SK-N-SH treated with all-trans-retinoic acid at 6 μM for 48 hours (cell line): Measurements from ENCODE around the gene ITFG2.

Source experiments
- ATAC-seq: fragments of 200-7000 bp; cut with Tn5 transposase; 3 replicates; pipeline ENCODE4 v1.9.1; 2020; ENCODE audit warnings: mild to moderate bottlenecking, moderate library complexity
- ARNTL ChIP-seq: fragments of 450-650 bp; formaldehyde crosslinking; IDR thresholded peaks from 2 replicates; pipeline ENCODE4 v1.5.0; 2020; ENCODE audit warnings: low read depth, mild to moderate bottlenecking, moderate library complexity, borderline replicate concordance
- BACH2 ChIP-seq: fragments of 250-450 bp; sonication (Bioruptor Pico); IDR thresholded peaks from 2 replicates; pipeline ENCODE4 v1.9.0; 2021; ENCODE audit warnings: mild to moderate bottlenecking, borderline replicate concordance
- CREB5 ChIP-seq: fragments of 250-450 bp; sonication (Bioruptor Pico); IDR thresholded peaks from 2 replicates; pipeline ENCODE4 v1.5.1; 2020; ENCODE audit warnings: low read depth, mild to moderate bottlenecking, moderate library complexity
- CSDC2 ChIP-seq: fragments of 250-450 bp; sonication (Bioruptor Pico); IDR thresholded peaks from 2 replicates; pipeline ENCODE4 v1.5.0; 2020; ENCODE audit warnings: mild to moderate bottlenecking, moderate library complexity
- CSRNP3 ChIP-seq: fragments of 250-450 bp; sonication (Bioruptor Pico); IDR thresholded peaks from 2 replicates; pipeline ENCODE4 v1.5.1; 2021; ENCODE audit warnings: mild to moderate bottlenecking, moderate library complexity
- ESRRG ChIP-seq: fragments of 250-450 bp; sonication (Bioruptor Pico); IDR thresholded peaks from 2 replicates; pipeline ENCODE4 v1.6.1; 2021; ENCODE audit warnings: mild to moderate bottlenecking
- GLIS3 ChIP-seq: fragments of 250-450 bp; sonication (Bioruptor Pico); IDR thresholded peaks from 2 replicates; pipeline ENCODE4 v1.5.0; 2020; ENCODE audit warnings: mild to moderate bottlenecking, moderate library complexity
- ISL1 ChIP-seq: fragments of 250-450 bp; sonication (Bioruptor Pico); IDR thresholded peaks from 2 replicates; pipeline ENCODE4 v2.1.2; 2022; ENCODE audit warnings: mild to moderate bottlenecking, moderate library complexity
- OSR1 ChIP-seq: fragments of 250-450 bp; sonication (Bioruptor Pico); IDR thresholded peaks from 2 replicates; pipeline ENCODE4 v1.8.0; 2022; ENCODE audit warnings: moderate library complexity, mild to moderate bottlenecking, inconsistent platforms
- PATZ1 ChIP-seq: fragments of 250-450 bp; sonication (Bioruptor Pico); IDR thresholded peaks from 2 replicates; pipeline ENCODE4 v1.8.0; 2020; ENCODE audit warnings: mild to moderate bottlenecking, moderate library complexity, borderline replicate concordance
- PPARA ChIP-seq: fragments of 250-450 bp; sonication (Bioruptor Pico); IDR thresholded peaks from 2 replicates; pipeline ENCODE4 v1.5.0; 2020; ENCODE audit warnings: mild to moderate bottlenecking, borderline replicate concordance
- RARB ChIP-seq: fragments of 250-450 bp; sonication (Bioruptor Pico); IDR thresholded peaks from 2 replicates; pipeline ENCODE4 v1.8.0; 2021; ENCODE audit warnings: mild to moderate bottlenecking, moderate library complexity
- SNAI2 ChIP-seq: fragments of 250-450 bp; sonication (Bioruptor Pico); IDR thresholded peaks from 2 replicates; pipeline ENCODE4 v1.5.0; 2020; ENCODE audit warnings: mild to moderate bottlenecking, moderate library complexity
- TCF4 ChIP-seq: fragments of 250-450 bp; sonication (Bioruptor Pico); IDR thresholded peaks from 2 replicates; pipeline ENCODE4 v1.8.0; 2021; ENCODE audit warnings: mild to moderate bottlenecking, moderate library complexity, borderline replicate concordance
- TOX ChIP-seq: fragments of 250-450 bp; sonication (Bioruptor Pico); IDR thresholded peaks from 2 replicates; pipeline ENCODE4 v1.8.0; 2021; ENCODE audit warnings: mild to moderate bottlenecking, moderate library complexity, borderline replicate concordance
- ZC3H10 ChIP-seq: fragments of 250-450 bp; sonication (Bioruptor Pico); IDR thresholded peaks from 2 replicates; pipeline ENCODE4 v1.5.1; 2021; ENCODE audit warnings: mild to moderate bottlenecking, moderate library complexity
- ZFP3 ChIP-seq: fragments of 250-450 bp; sonication (Bioruptor Pico); IDR thresholded peaks from 2 replicates; pipeline ENCODE4 v1.5.0; 2020; ENCODE audit warnings: mild to moderate bottlenecking, moderate library complexity
- ZFP30 ChIP-seq: fragments of 450-650 bp; formaldehyde crosslinking; IDR thresholded peaks from 2 replicates; pipeline ENCODE4 v1.5.0; 2022; ENCODE audit warnings: mild to moderate bottlenecking, moderate library complexity
- ZNF565 ChIP-seq: fragments of 450-650 bp; formaldehyde crosslinking; conservative IDR thresholded peaks from 2 replicates; pipeline ENCODE4 v1.5.0; 2020; ENCODE audit warnings: low read depth, mild to moderate bottlenecking, moderate library complexity
- ZNF70 ChIP-seq: fragments of 450-650 bp; formaldehyde crosslinking; IDR thresholded peaks from 2 replicates; pipeline ENCODE4 v1.5.0; 2020; ENCODE audit warnings: mild to moderate bottlenecking, moderate library complexity
- ZNF8 ChIP-seq: fragments of 450-650 bp; formaldehyde crosslinking; IDR thresholded peaks from 2 replicates; pipeline ENCODE4 v1.5.0; 2020; ENCODE audit warnings: mild to moderate bottlenecking, moderate library complexity

The ITFG2 gene

GRCh38 chr12:2776129-2776806 is 36.2 kb upstream of the ITFG2 start (continued):
- no peak for TF ChIP-seq PATZ1
- no peak for TF ChIP-seq RARB (CRISPR knock-in tag)
- no peak for TF ChIP-seq ZNF8 (CRISPR knock-in tag)
- TF ChIP-seq ZFP3 (CRISPR knock-in tag): no peak
- TF ChIP-seq, all 23 proteins: peak for 0

- TF ChIP-seq RARB (CRISPR knock-in tag): no peak
- TF ChIP-seq ARNTL (CRISPR knock-in tag): no peak
- no peak for TF ChIP-seq CREB5 (CRISPR knock-in tag)
- no peak for TF ChIP-seq BACH2 (CRISPR knock-in tag)
- no peak for TF ChIP-seq TCF4 (CRISPR knock-in tag)
- TF ChIP-seq ZNF8 (CRISPR knock-in tag): no peak
- no peak for TF ChIP-seq OSR1
- no peak for TF ChIP-seq SNAI2 (CRISPR knock-in tag)
- no peak for TF ChIP-seq CSRNP3
- TF ChIP-seq ISL1 (CRISPR knock-in tag): no peak
- no peak for TF ChIP-seq PPARA (CRISPR knock-in tag)
- no peak for TF ChIP-seq ESRRG (CRISPR knock-in tag)
- TF ChIP-seq ZNF70 (CRISPR knock-in tag): no peak
- TF ChIP-seq TOX (CRISPR knock-in tag): no peak
- TF ChIP-seq CSDC2 (CRISPR knock-in tag): no peak
- ATAC-seq: no peak
Observed at GRCh38 chr12:2779281-2779680, 33.2 kb upstream of the ITFG2 start.

- peak; percentile 99 for ATAC-seq
- TF ChIP-seq ZFP30 (no peak), ZNF565 (CRISPR knock-in tag) (no peak), OSR1 (no peak), ARNTL (CRISPR knock-in tag) (no peak), CSRNP3 (no peak), ZC3H10 (CRISPR knock-in tag) (no peak), ZNF70 (CRISPR knock-in tag) (no peak), ZFP3 (CRISPR knock-in tag) (no peak), SNAI2 (CRISPR knock-in tag) (no peak), RARB (CRISPR knock-in tag) (no peak)
Observed at GRCh38 chr12:2783936-2784600, 28.4 kb upstream of the ITFG2 start.

GRCh38 chr12:2785017-2785416 is 27.5 kb upstream of the ITFG2 start:
- ATAC-seq: no peak
- TF ChIP-seq BACH2 (CRISPR knock-in tag) (no peak), RARB (CRISPR knock-in tag) (no peak), ZNF70 (CRISPR knock-in tag) (no peak), TCF4 (CRISPR knock-in tag) (no peak), ISL1 (CRISPR knock-in tag) (no peak), SNAI2 (CRISPR knock-in tag) (no peak), OSR1 (no peak), CSRNP3 (no peak), ZNF565 (CRISPR knock-in tag) (no peak), CREB5 (CRISPR knock-in tag) (no peak), PPARA (CRISPR knock-in tag) (no peak), CSDC2 (CRISPR knock-in tag) (no peak), ZFP3 (CRISPR knock-in tag) (no peak), ZFP30 (no peak), GLIS3 (CRISPR knock-in tag) (no peak), TOX (CRISPR knock-in tag) (no peak)
